Right cardiac atrium (tissue), 5 donors: ENCODE data around the gene INPP5D. TPM values are rescaled to one million over a fixed set of nuclear protein-coding genes. Genes with fewer than 3 reads are reported as not detected.

Source experiments
- ATAC-seq, 2 donors: fragments of 200-7000 bp; cut with Tn5 transposase; one replicate each; pipeline versions ENCODE4 v1.8.0 to v1.9.1; 2020; ENCODE audit warnings: moderate library complexity in 2 of 2, mild to moderate bottlenecking in 1 of 2
- DNase-seq, 3 donors: peaks; one replicate each; pipeline ENCODE4 v3.0.0-alpha.2; 2020
- H3K27ac ChIP-seq: one replicate; pipeline ENCODE4 v1.5.1; 2013; ENCODE audit warnings: mild to moderate bottlenecking, low read length, control low read depth, moderate library complexity
- H3K27me3 ChIP-seq: one replicate; pipeline ENCODE4 v1.6.1; 2013; ENCODE audit not compliant: control insufficient read depth, insufficient read depth
- H3K4me1 ChIP-seq: one replicate; pipeline ENCODE4 v1.6.1; 2013; ENCODE audit warnings: low read length; ENCODE audit not compliant: control insufficient read depth, insufficient read depth
- H3K4me3 ChIP-seq: one replicate; pipeline ENCODE4 v1.5.1; 2013; ENCODE audit warnings: low read length, control low read depth
- H3K9me3 ChIP-seq: one replicate; pipeline ENCODE4 v1.6.1; 2013; ENCODE audit warnings: low read length; ENCODE audit not compliant: control insufficient read depth
- WGBS: extraction: QIAGEN DNeasy Blood & Tissue Kit; methylation state at CpG from one replicate; pipeline ENCODE4 v1.1.7; 2013; 5-methylcytosine and 5-hydroxymethylcytosine counted together
- intact Hi-C, 4 donors: fragments of 100-400 bp; cut with DNase I; formaldehyde crosslinking; loops; one replicate each; pipeline versions ENCODE4 v1.11.0 to v1.14.0; 2022 to 2023
- polyA plus RNA-seq: library from polyadenylated mRNA; stranded (reverse); fragments of 200-250 nt; gene quantifications from one replicate; pipeline ENCODE4 v1.2.3, GENCODE V29; 2013
- total RNA-seq, 4 donors: library from RNA; stranded (reverse); fragmentation: NEBNext Ultra II Directional; extraction: Animal tissue kit (Norgen Biotek cat#: 25700); gene quantifications; one replicate each; pipeline ENCODE4 v1.2.1, GENCODE V29; 2021
- donor health status: healthy with polysubstance abuse.
- donor health status: DM: no; HTN: yes; CAD: no.
- donor health status: DM: no; HTN: no; CAD: no.
- donor health status: DM: no; HTN: yes; CAD: no; lungs with severe emphysema.
- donor health status: DM: yes; HTN: yes; CAD: no.

INPP5D gene
- total and polyA plus RNA-seq, 5 donors, result 3.6 to 7.8 (median 6.9) TPM

- no peak for DNase-seq
Observed at GRCh38 chr2:233218836-233219235, 158.7 kb downstream of the INPP5D start.

GRCh38 chr2:233219848-233220247, 159.7 kb downstream of the INPP5D start:
- intact Hi-C loops, result no loop called here
- DNase-seq, result no peak
- WGBS, result 90% methylated on average over 1 of the region's 1 CpG

More at GRCh38 chr2:233218836-233219235, 158.7 kb downstream of the INPP5D start:
- Histone ChIP-seq H3K4me3 (no peak overlapping the region), H3K9me3 (no peaks in the 10 kb centered on the region), H3K4me1 (no peaks in the 10 kb centered on the region), H3K27ac (no peak overlapping the region), H3K27me3 (no peaks in the 10 kb centered on the region)
- 91% methylated on average over 6 of the region's 6 CpGs for WGBS
- intact Hi-C loops, result no loop called here
- no peak for ATAC-seq

GRCh38 chr2:233221378-233222063, 161.4 kb downstream of the INPP5D start:
- H3K27ac ChIP-seq, result no peak overlapping the region
- intact Hi-C loops, result no loop called here
- DNase-seq (no peak), ATAC-seq (no peak)
- no peaks in the 10 kb centered on the region for H3K9me3 ChIP-seq
- no peaks in the 10 kb centered on the region for H3K4me1 ChIP-seq
- H3K4me3 ChIP-seq, result no peak overlapping the region
- WGBS, result 63% methylated on average over 2 of the region's 2 CpGs
- no peaks in the 10 kb centered on the region for H3K27me3 ChIP-seq

More at GRCh38 chr2:233219848-233220247, 159.7 kb downstream of the INPP5D start:
- H3K4me3 ChIP-seq, result no peak overlapping the region
- H3K9me3 ChIP-seq, result no peaks in the 10 kb centered on the region
- no peak overlapping the region for H3K27ac ChIP-seq
- ATAC-seq, result no peak
- H3K4me1 ChIP-seq, result no peaks in the 10 kb centered on the region
- H3K27me3 ChIP-seq, result no peaks in the 10 kb centered on the region

GRCh38 chr2:233223059-233223894, 163.1 kb downstream of the INPP5D start:
- intact Hi-C loops, result no loop called here
- Histone ChIP-seq H3K9me3 (no peaks in the 10 kb centered on the region), H3K4me3 (no peak overlapping the region), H3K4me1 (no peaks in the 10 kb centered on the region), H3K27me3 (no peaks in the 10 kb centered on the region), H3K27ac (no peak overlapping the region)
- WGBS, result 88% methylated on average over 14 of the region's 14 CpGs
- no peak for DNase-seq
- ATAC-seq, result no peak

- 89% methylated on average over 5 of the region's 5 CpGs for WGBS
Observed at GRCh38 chr2:233225230-233226068, 165.3 kb downstream of the INPP5D start.

GRCh38 chr2:233226511-233227031, 166.4 kb downstream of the INPP5D start:
- DNase-seq, result no peak
- no peak overlapping the region for H3K27ac ChIP-seq
- no peaks in the 10 kb centered on the region for H3K9me3 ChIP-seq
- H3K4me1 ChIP-seq, result no peaks in the 10 kb centered on the region
- no peak overlapping the region for H3K4me3 ChIP-seq
- no peaks in the 10 kb centered on the region for H3K27me3 ChIP-seq
- intact Hi-C loops, result no loop called here
- ATAC-seq, result no peak
- WGBS, result 70% methylated on average over 2 of the region's 2 CpGs

More at GRCh38 chr2:233225230-233226068, 165.3 kb downstream of the INPP5D start:
- Histone ChIP-seq H3K4me3 (no peak overlapping the region), H3K9me3 (no peaks in the 10 kb centered on the region), H3K27ac (no peak overlapping the region), H3K4me1 (no peaks in the 10 kb centered on the region), H3K27me3 (no peaks in the 10 kb centered on the region)
- intact Hi-C loops, result no loop called here
- DNase-seq, result no peak
- no peak for ATAC-seq

- Histone ChIP-seq H3K27me3 (no peaks in the 10 kb centered on the region), H3K27ac (no peak overlapping the region), H3K9me3 (no peaks in the 10 kb centered on the region), H3K4me1 (no peaks in the 10 kb centered on the region), H3K4me3 (no peak overlapping the region)
- ATAC-seq, result no peak
- no peak for DNase-seq
- WGBS, result 79% methylated on average over 7 of the region's 7 CpGs
- intact Hi-C loops, result no loop called here
Observed at GRCh38 chr2:233227346-233227978, 167.3 kb downstream of the INPP5D start.

- no peak overlapping the region for H3K27ac ChIP-seq
- no peak for DNase-seq
- H3K4me3 ChIP-seq, result no peak overlapping the region
- intact Hi-C loops, result no loop called here
- H3K4me1 ChIP-seq, result no peaks in the 10 kb centered on the region
- H3K27me3 ChIP-seq, result no peaks in the 10 kb centered on the region
- WGBS, result 90% methylated on average over 3 of the region's 3 CpGs
- no peaks in the 10 kb centered on the region for H3K9me3 ChIP-seq
- ATAC-seq, result no peak
Observed at GRCh38 chr2:233228376-233228775, 168.2 kb downstream of the INPP5D start.

- Histone ChIP-seq H3K4me3 (no peak overlapping the region), H3K27me3 (no peaks in the 10 kb centered on the region), H3K9me3 (no peaks in the 10 kb centered on the region), H3K4me1 (no peaks in the 10 kb centered on the region), H3K27ac (no peak overlapping the region)
- ATAC-seq (no peak), DNase-seq (no peak)
- 56% methylated on average over 4 of the region's 4 CpGs for WGBS
- intact Hi-C loops, result no loop called here
Observed at GRCh38 chr2:233233618-233234230, 173.6 kb downstream of the INPP5D start.

GRCh38 chr2:233234264-233234663, 174.1 kb downstream of the INPP5D start:
- H3K4me3 ChIP-seq, result no peak overlapping the region
- H3K27ac ChIP-seq, result no peak overlapping the region
- ATAC-seq (no peak), DNase-seq (no peak)
- intact Hi-C loops, result no loop called here
- no peaks in the 10 kb centered on the region for H3K9me3 ChIP-seq
- WGBS, result 78% methylated on average over 2 of the region's 2 CpGs
- H3K27me3 ChIP-seq, result no peaks in the 10 kb centered on the region
- H3K4me1 ChIP-seq, result no peaks in the 10 kb centered on the region
